ENCODE measurements around the gene USP32. TPM values are rescaled to one million over a fixed set of nuclear protein-coding genes. Genes with fewer than 3 reads are reported as not detected.

Gene USP32
- total RNA-seq, 2 experiments from 2014 or later: 26.5 TPM

DNA sequence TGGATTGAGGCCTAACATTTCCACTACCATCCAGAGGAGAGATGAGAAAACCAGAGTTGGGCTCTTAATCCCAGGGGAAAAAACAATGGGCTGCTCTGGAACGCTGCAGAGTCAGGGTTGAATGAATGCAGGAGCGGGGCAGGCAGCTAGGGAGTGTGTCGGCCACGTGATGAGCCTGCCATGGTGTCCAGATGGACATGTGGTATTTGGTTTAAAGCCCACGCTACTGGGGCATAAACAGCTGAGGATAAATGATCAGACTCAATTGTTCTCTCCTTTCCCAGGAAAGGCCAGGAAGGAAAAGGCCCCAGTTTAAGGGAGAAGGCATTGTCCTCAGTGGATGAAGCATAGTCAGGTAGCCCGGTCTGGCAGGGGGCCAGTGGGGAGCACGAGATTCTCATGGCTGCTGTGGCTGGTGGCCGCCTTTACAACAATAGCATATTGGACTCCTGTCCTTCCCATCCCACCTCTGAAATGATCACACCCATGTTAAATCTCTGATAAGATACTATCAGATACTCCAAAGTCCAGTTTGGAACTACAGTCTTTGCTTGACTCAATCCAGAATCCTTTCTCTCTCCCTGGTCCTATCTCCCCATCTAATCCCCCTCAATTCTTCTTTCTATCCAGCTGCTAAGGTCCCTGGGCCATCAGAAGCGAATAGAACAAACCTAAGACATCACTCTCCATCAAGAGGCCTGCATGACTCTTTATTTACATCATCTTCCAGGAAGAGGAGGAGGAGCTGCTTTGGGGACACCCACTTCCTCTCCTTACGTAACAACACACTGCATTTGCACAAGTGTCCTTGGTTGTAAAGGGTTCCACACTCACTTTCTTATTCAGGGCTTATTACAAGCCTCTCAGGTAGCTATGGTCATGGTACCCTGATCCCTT, 221.8 kb downstream of the USP32 start:
- CTCF ChIA-PET: interaction anchor here (1.8 kb wide), 1 partner anchor 28 kb away, joined by 11 read pairs; no protein-coding TSS in a partner anchor
- no peaks in the 10 kb centered on the region for H3K9me3 Mint-ChIP-seq
- peak overlapping the region; percentile 73 for H3K27ac Mint-ChIP-seq
- DNase-seq: peak; percentile 33
- no peak overlapping the region for H3K4me3 Mint-ChIP-seq
- peaks cover 27% of the 10 kb centered on the region for H3K4me1 Mint-ChIP-seq (ENCODE audit: low read depth)
- POLR2A ChIA-PET: interaction anchor here (2.0 kb wide), 1 partner anchor 19 kb away, joined by 7 read pairs; no protein-coding TSS in a partner anchor
- no peaks in the 10 kb centered on the region for H3K27me3 Mint-ChIP-seq
- TF ChIP-seq, protein P1, sequence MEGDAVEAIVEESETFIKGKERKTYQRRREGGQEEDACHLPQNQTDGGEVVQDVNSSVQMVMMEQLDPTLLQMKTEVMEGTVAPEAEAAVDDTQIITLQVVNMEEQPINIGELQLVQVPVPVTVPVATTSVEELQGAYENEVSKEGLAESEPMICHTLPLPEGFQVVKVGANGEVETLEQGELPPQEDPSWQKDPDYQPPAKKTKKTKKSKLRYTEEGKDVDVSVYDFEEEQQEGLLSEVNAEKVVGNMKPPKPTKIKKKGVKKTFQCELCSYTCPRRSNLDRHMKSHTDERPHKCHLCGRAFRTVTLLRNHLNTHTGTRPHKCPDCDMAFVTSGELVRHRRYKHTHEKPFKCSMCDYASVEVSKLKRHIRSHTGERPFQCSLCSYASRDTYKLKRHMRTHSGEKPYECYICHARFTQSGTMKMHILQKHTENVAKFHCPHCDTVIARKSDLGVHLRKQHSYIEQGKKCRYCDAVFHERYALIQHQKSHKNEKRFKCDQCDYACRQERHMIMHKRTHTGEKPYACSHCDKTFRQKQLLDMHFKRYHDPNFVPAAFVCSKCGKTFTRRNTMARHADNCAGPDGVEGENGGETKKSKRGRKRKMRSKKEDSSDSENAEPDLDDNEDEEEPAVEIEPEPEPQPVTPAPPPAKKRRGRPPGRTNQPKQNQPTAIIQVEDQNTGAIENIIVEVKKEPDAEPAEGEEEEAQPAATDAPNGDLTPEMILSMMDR (IDR thresholded peaks at IDR 0.05): no peak
- ATAC-seq: peak; percentile 65
- H3K36me3 Mint-ChIP-seq (ENCODE audit: low read depth): no peaks in the 10 kb centered on the region
- intact Hi-C loops (cut with micrococcal nuclease): no loop called here

DNA sequence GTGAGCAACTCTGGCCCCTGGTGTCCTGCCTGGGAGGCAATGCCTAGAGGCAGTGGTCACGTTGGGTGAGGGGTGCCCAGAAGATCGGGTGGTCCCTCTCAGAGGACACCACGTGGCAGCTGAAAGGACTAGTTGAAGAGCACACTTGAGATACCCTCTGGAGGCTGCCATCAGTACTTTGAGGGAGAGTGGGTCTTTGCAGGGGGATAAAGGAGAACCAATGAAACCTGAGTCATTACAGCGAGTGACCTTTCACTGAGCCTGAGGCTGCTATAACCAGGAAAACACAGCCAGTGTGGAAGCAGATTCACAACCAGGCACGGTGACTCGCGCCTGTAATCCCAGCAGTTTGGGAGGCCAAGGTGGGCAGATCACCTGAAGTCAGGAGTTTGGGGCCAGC, 223.3 kb downstream of the USP32 start:
- TF ChIP-seq, protein P1 (IDR thresholded peaks at IDR 0.05): no peak

DNA sequence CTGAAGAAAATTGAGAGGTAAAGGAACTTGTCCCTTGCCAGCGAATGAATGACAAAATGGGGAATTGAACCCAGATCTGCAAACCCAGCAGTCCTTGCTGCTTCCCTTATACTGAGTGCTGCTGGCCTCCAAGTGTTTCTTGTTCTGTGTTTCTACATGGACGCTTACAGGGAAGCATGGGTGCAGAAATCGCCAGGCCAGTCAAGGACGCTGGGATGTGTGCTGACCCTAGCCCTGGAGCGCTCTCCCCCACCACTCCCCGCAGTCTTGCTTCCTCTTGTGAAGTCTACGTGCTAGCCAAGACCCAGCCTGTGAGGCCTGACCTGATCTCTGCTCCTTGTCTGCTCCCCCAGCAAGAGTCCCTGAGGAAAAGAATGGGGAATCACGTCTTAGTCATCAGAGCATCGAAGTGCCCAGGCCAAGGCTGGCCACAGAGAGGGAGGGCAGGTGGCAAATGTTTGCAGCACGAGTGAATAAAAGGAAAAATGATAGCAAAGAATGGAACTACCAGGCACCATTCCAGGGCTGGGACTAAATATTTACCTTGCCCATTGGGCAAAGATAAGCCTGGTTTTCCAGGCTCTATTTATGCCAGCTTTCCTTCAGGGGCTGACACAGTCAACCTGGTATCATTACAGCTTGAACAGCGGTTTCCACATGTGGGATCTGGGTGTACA, 224.7 kb downstream of the USP32 start:
- ATAC-seq: no peak
- H3K4me3 Mint-ChIP-seq: no peak overlapping the region
- TF ChIP-seq, protein P1 (IDR thresholded peaks at IDR 0.05): no peak
- H3K9me3 Mint-ChIP-seq: no peaks in the 10 kb centered on the region
- no peaks in the 10 kb centered on the region for H3K27me3 Mint-ChIP-seq
- intact Hi-C loops (cut with micrococcal nuclease): no loop called here
- no peak for DNase-seq
- POLR2A ChIA-PET: no interaction called here
- H3K36me3 Mint-ChIP-seq (ENCODE audit: low read depth): no peaks in the 10 kb centered on the region
- CTCF ChIA-PET: interaction anchor here (0.9 kb wide), 1 partner anchor 25 kb away, joined by 3 read pairs; no protein-coding TSS in a partner anchor
- peaks cover 22% of the 10 kb centered on the region for H3K4me1 Mint-ChIP-seq (ENCODE audit: low read depth)
- H3K27ac Mint-ChIP-seq: no peak overlapping the region

More for the DNA sequence above, 223.3 kb downstream of the USP32 start:
- no peak for DNase-seq
- Mint-ChIP-seq H3K4me1 (ENCODE audit: low read depth) (peaks cover 27% of the 10 kb centered on the region), H3K27me3 (no peaks in the 10 kb centered on the region), H3K9me3 (no peaks in the 10 kb centered on the region), H3K36me3 (ENCODE audit: low read depth) (no peaks in the 10 kb centered on the region), H3K4me3 (no peak overlapping the region), H3K27ac (no peak overlapping the region)
- POLR2A ChIA-PET: no interaction called here
- CTCF ChIA-PET: no interaction called here
- intact Hi-C loops (cut with micrococcal nuclease): no loop called here
- ATAC-seq: no peak

DNA sequence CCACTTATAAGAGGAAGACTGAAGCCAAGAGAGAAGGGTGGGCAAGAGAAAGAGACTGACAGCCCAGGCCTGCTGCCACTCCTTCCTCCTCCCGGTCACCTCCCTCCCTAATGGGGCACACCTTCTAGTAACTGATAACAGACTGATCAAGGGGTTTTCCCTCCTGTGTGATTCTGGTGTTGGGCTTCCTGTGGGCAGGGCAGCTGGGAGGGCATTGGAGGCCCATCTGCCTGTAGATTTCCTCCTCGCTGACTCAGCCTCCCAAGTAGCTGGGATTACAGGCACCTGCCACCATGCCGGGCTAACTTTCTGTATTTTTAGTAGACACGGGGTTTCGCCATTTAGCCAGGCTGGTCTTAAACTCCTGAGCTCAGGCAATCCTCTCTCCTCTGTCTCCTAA, 226.0 kb downstream of the USP32 start:
- TF ChIP-seq, protein P1 (IDR thresholded peaks at IDR 0.05): no peak
- peak; percentile 63 for DNase-seq

DNA sequence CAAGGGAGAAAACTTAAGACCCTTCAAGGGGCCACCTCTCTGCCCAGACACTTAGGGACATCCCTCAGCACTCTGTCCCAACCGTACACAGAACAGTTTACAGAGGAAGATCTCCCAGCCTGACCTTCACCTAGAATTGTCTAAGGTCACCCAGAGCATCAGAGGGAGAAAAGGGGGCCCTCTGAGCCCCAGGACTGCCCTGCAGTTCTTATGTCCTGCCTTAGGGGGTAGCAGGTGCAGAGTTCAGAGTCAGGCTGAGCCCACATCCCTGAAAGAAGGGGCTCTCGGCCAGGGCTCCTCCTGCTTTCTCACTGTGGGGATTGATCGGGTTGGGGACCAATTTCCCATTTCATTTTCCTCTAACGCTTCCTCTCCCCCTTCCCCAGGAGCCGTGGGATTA, 226.7 kb downstream of the USP32 start:
- TF ChIP-seq, protein P1 (IDR thresholded peaks at IDR 0.05): no peak
- H3K36me3 Mint-ChIP-seq (ENCODE audit: low read depth): no peaks in the 10 kb centered on the region
- ATAC-seq (no peak), DNase-seq (no peak)
- peaks cover 3% of the 10 kb centered on the region for H3K27me3 Mint-ChIP-seq
- CTCF ChIA-PET: no interaction called here
- no peaks in the 10 kb centered on the region for H3K9me3 Mint-ChIP-seq
- peaks cover 17% of the 10 kb centered on the region for H3K4me1 Mint-ChIP-seq (ENCODE audit: low read depth)
- POLR2A ChIA-PET: no interaction called here
- H3K27ac Mint-ChIP-seq: no peak overlapping the region
- intact Hi-C loops (cut with micrococcal nuclease): no loop called here
- no peak overlapping the region for H3K4me3 Mint-ChIP-seq

More for the DNA sequence above, 226.0 kb downstream of the USP32 start:
- Mint-ChIP-seq H3K4me3 (no peak overlapping the region), H3K27ac (peak overlapping the region; percentile 46), H3K27me3 (peaks cover 2% of the 10 kb centered on the region), H3K36me3 (ENCODE audit: low read depth) (no peaks in the 10 kb centered on the region), H3K4me1 (ENCODE audit: low read depth) (peaks cover 22% of the 10 kb centered on the region), H3K9me3 (no peaks in the 10 kb centered on the region)
- CTCF ChIA-PET: no interaction called here
- intact Hi-C loops (cut with micrococcal nuclease): no loop called here
- ATAC-seq: peak; percentile 84
- POLR2A ChIA-PET: no interaction called here

All from activated CD8-positive, alpha-beta T cell treated with anti-CD3 and anti-CD28 coated beads for 36 hours (primary cell).